Epithelial cell of proximal tubule (primary cell): Measurements from ENCODE around the gene INTS13. TPM values are rescaled to one million over a fixed set of nuclear protein-coding genes. Genes with fewer than 3 reads are reported as not detected.
A peak's percentile ranks its signal among the peaks of the same experiment; 100 is the strongest.

ENCODE experiments used
- DNase-seq: peaks from one replicate; pipeline ENCODE4 v3.0.0-alpha.2; 2011; ENCODE audit warnings: low read depth
- H3K4me3 ChIP-seq: 2 replicates; pipeline ENCODE4 v1.5.1; 2011; ENCODE audit warnings: low read depth, mild to moderate bottlenecking, low read length
- CTCF ChIP-seq: conservative IDR thresholded peaks from 2 replicates; pipeline ENCODE4 v1.5.1; 2012; ENCODE audit warnings: low read depth, mild to moderate bottlenecking, low read length
- total RNA-seq: library from RNA; depleted of rRNA; stranded (reverse); fragments of >200 nt; gene quantifications from 2 replicates; pipeline ENCODE4 v1.2.3, GENCODE V29; 2015

Gene INTS13
- total RNA-seq, 1 donor from 2014 or later: 33.6 TPM

- DNase-seq: no peak
- no peak for TF ChIP-seq CTCF
- peak overlapping the region; percentile 83 for H3K4me3 ChIP-seq
Observed at GRCh38 chr12:26935636-26936378, 2.0 kb downstream of the INTS13 start.

DNA sequence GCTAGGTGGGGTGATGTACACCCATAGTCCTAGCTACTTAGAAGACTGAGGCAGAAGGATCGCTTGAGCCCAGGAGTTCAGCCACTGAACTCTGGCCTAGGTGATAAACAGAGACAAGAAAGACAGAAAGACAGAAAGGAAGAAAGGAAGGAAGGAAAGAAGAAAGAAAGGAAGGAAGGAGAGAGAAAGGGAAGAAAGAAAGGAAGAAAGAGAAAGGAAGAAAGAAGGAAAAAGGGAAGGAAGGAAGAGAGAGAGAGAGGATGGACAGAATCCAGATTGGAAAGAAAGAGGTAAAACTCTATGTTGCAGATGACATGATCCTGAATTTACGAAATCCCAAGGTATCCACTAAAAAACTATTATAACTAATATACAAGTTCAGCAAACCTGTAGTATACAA, 8.2 kb downstream of the INTS13 start:
- no peak for TF ChIP-seq CTCF
- no peak for DNase-seq
- no peak overlapping the region for H3K4me3 ChIP-seq

DNA sequence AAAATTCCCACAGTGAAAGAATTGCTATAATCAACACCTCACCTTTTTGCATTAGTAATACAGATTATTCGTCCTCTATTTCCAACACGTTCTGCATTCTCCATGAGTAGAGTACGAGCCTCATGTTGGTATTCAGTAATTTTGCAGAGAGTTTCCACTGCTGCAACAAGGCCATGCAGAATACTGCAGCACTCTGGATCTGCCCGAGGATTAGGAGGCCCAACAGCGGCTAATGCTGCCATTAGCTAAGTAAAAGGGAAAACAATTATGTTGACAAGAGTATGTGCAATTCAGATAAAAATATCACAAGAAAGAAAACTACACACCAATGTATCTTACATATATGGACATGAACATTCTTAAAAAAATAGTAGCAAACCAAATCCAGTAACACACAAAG, 9.1 kb downstream of the INTS13 start:
- DNase-seq: no peak
- H3K4me3 ChIP-seq: no peak overlapping the region
- TF ChIP-seq CTCF: no peak

DNA sequence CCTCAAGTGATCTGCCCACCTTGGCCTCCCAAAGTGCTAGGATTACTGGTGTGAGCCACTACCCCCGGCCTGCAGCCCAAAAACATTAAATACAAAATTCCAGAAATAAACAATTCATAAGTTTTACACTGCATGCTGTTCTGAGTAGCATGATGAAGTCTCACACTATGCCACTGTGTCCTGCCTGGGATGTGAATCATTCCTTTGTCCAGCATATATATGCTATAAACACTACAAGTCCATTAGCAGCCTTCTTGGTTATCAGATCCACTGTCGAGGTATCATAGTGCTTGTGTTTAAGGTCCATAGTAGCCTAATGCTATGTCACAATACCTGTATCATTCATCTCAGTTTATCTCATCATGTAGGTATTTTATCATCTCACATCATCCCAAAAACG, 15.9 kb downstream of the INTS13 start:
- DNase-seq: no peak
- TF ChIP-seq CTCF: no peak
- no peak overlapping the region for H3K4me3 ChIP-seq

DNA sequence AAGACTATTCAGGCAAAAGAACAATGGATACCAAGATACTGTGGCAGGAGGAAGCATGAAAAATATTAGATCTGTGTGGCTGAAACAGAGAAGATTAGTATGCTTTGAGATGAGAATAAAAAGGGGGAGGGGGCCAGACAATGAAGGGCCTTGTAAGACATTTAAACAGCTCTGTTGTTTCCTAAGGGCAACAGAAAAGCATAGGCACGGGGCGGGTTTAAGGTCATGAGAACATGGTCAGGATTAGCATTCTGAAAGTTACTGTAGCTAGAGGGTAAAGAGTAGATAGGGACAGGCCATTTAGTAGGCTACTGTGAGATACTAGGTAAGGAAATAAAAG, 18.6 kb downstream of the INTS13 start:
- no peak for TF ChIP-seq CTCF
- DNase-seq: no peak
- no peak overlapping the region for H3K4me3 ChIP-seq

GRCh38 chr12:26918321-26919215, 19.2 kb downstream of the INTS13 start:
- peak; percentile 25 for TF ChIP-seq CTCF
- no peak overlapping the region for H3K4me3 ChIP-seq
- DNase-seq: no peak
